ENCODE measurements around the gene SLC26A6. TPM values are rescaled to one million over a fixed set of nuclear protein-coding genes. Genes with fewer than 3 reads are reported as not detected.

SLC26A6 gene
- total RNA-seq, 2 experiments from 2014 or later: 13.5 to 14.4 TPM

- no peaks in the 10 kb centered on the region for H3K27me3 Mint-ChIP-seq
- Histone ChIP-seq H3K4me3 (ENCODE audit: low read length) (no peak overlapping the region), H3K36me3 (ENCODE audit: insufficient read depth, low read length) (no peaks in the 10 kb centered on the region), H3K4me1 (ENCODE audit: insufficient read depth, low read length) (no peaks in the 10 kb centered on the region), H3K27me3 (ENCODE audit: control insufficient read depth in 1 of 2, insufficient read depth in 2 of 2, low read length in 2 of 2) (no peaks in the 10 kb centered on the region), H3K27ac (ENCODE audit: low read depth in 1 of 2, low read length in 2 of 2) (no peak overlapping the region), H3K9me3 (ENCODE audit: control insufficient read depth in 1 of 2, insufficient read depth in 1 of 2, low read length in 2 of 2) (no peaks in the 10 kb centered on the region)
- ATAC-seq (ENCODE audit: poor library complexity): no peak
- no peaks in the 10 kb centered on the region for H3K4me1 Mint-ChIP-seq (ENCODE audit: low read depth)
- CTCF ChIA-PET: no interaction called here
- POLR2A ChIA-PET: no interaction called here
- H3K4me3 Mint-ChIP-seq: no peak overlapping the region
- H3K27ac Mint-ChIP-seq: no peak overlapping the region
- H3K9me3 Mint-ChIP-seq: no peaks in the 10 kb centered on the region
- intact Hi-C loops (cut with DNase I, micrococcal nuclease): no loop called here
- no peaks in the 10 kb centered on the region for H3K36me3 Mint-ChIP-seq (ENCODE audit: low read depth)
- DNase-seq: no peak
- TF ChIP-seq CTCF (IDR thresholded peaks at IDR 0.05): no peak
Measured at GRCh38 chr3:48642605-48643004, 7.3 kb upstream of the SLC26A6 start.

DNA sequence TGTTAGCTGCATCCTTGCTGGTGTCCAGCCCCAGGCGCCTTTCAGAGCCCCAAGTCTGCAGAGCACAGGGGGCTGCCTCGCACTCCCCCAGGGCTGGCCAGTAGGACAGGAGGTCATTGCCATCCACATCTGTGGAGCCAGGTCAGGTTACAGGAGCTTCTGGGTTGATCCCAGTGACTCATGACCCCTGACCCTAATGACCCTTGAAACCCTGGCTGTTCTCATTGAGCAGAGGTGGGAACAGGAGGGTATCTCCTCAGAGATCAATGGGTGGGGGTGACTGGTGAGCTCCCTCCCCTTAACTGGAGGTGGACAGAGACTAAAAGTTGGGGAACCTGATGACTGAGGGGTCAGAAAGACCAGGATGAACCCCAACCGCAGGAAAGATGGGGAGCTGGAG lies 6.1 kb upstream of the SLC26A6 start:
- TF ChIP-seq CTCF (IDR thresholded peaks at IDR 0.05): no peak
- no peak overlapping the region for H3K27ac ChIP-seq (ENCODE audit: low read depth in 1 of 2, low read length in 2 of 2)
- Mint-ChIP-seq H3K4me1 (ENCODE audit: low read depth) (peaks cover 6% of the 10 kb centered on the region), H3K27me3 (no peaks in the 10 kb centered on the region), H3K9me3 (no peaks in the 10 kb centered on the region), H3K4me3 (no peak overlapping the region), H3K27ac (no peak overlapping the region), H3K36me3 (ENCODE audit: low read depth) (no peaks in the 10 kb centered on the region)
- CTCF ChIA-PET: no interaction called here
- no peaks in the 10 kb centered on the region for H3K36me3 ChIP-seq (ENCODE audit: insufficient read depth, low read length)
- no peak overlapping the region for H3K4me3 ChIP-seq (ENCODE audit: low read length)
- no peak for DNase-seq
- no peak for ATAC-seq (ENCODE audit: poor library complexity)
- POLR2A ChIA-PET: interaction anchor here (0.5 kb wide), 1 partner anchor 1355 kb away, joined by 3 read pairs; no protein-coding TSS in a partner anchor
- H3K9me3 ChIP-seq (ENCODE audit: control insufficient read depth in 1 of 2, insufficient read depth in 1 of 2, low read length in 2 of 2): no peaks in the 10 kb centered on the region
- H3K4me1 ChIP-seq (ENCODE audit: insufficient read depth, low read length): peaks cover 2% of the 10 kb centered on the region
- intact Hi-C loops (cut with DNase I, micrococcal nuclease): no loop called here
- no peaks in the 10 kb centered on the region for H3K27me3 ChIP-seq (ENCODE audit: control insufficient read depth in 1 of 2, insufficient read depth in 2 of 2, low read length in 2 of 2)

- Mint-ChIP-seq H3K36me3 (ENCODE audit: low read depth) (no peaks in the 10 kb centered on the region), H3K4me3 (no peak overlapping the region), H3K9me3 (no peaks in the 10 kb centered on the region), H3K27ac (no peak overlapping the region), H3K4me1 (ENCODE audit: low read depth) (peaks cover 12% of the 10 kb centered on the region), H3K27me3 (no peaks in the 10 kb centered on the region)
- Histone ChIP-seq H3K4me1 (ENCODE audit: insufficient read depth, low read length) (peaks cover 13% of the 10 kb centered on the region), H3K4me3 (ENCODE audit: low read length) (no peak overlapping the region), H3K36me3 (ENCODE audit: insufficient read depth, low read length) (no peaks in the 10 kb centered on the region), H3K27ac (ENCODE audit: low read depth in 1 of 2, low read length in 2 of 2) (no peak overlapping the region), H3K27me3 (ENCODE audit: control insufficient read depth in 1 of 2, insufficient read depth in 2 of 2, low read length in 2 of 2) (no peaks in the 10 kb centered on the region), H3K9me3 (ENCODE audit: control insufficient read depth in 1 of 2, insufficient read depth in 1 of 2, low read length in 2 of 2) (no peaks in the 10 kb centered on the region)
- no peak for ATAC-seq (ENCODE audit: poor library complexity)
- ChIA-PET POLR2A (no interaction called here), CTCF (interaction anchor here (1.7 kb wide), 1 partner anchor 46 kb away, joined by 3 read pairs; the partner anchor contains the start of gene NCKIPSD)
- DNase-seq: no peak
- TF ChIP-seq CTCF (IDR thresholded peaks at IDR 0.05): no peak
- intact Hi-C loops (cut with DNase I, micrococcal nuclease): no loop called here
Measured at GRCh38 chr3:48639944-48640606, 4.8 kb upstream of the SLC26A6 start.

Measured in CD4-positive, alpha-beta T cell (primary cell).